B cell (primary cell): ENCODE results near the gene PALM2AKAP2. TPM values are rescaled to one million over a fixed set of nuclear protein-coding genes. Genes with fewer than 3 reads are reported as not detected.

Experiments used
- ATAC-seq: fragments of 200-7000 bp; cut with Tn5 transposase; one replicate; pipeline ENCODE4 v1.10.0; 2021; ENCODE audit warnings: low read depth, mild to moderate bottlenecking, moderate number of reproducible peaks, moderate library complexity
- CTCF ChIA-PET: fragments of 350-600 bp; sonication (Branson Sonifier 250); formaldehyde crosslinking; loops from one replicate; lab custom pipeline; 2021; ENCODE audit warnings: antibody characterized with exemption, inconsistent platforms; lab: Charles Lee
- POLR2A ChIA-PET: fragments of 350-600 bp; sonication (Branson Sonifier 250); formaldehyde crosslinking; loops from one replicate; lab custom pipeline; 2021; ENCODE audit warnings: antibody characterized with exemption; lab: Charles Lee
- DNase-seq: peaks from one replicate; pipeline ENCODE4 v3.0.0; 2013
- H2AFZ ChIP-seq: 2 replicates; pipeline ENCODE4 v1.6.1; 2012; ENCODE audit warnings: mild to moderate bottlenecking, low read depth, low read length; ENCODE audit not compliant: insufficient read depth, poor library complexity, severe bottlenecking
- H3K27ac ChIP-seq, 2 donors: 1 replicate in 1 of 2; 2 replicates in 1 of 2; pipeline ENCODE4 v1.5.1; 2012 to 2013; ENCODE audit warnings: low read length in 2 of 2, mild to moderate bottlenecking in 2 of 2, moderate library complexity in 1 of 2
- H3K27me3 ChIP-seq, 4 experiments: fragments of 200-600 bp in 1 of 4; sonication (generic) in 1 of 4; replicated peaks in 1 of 4; 1 replicate in 2 of 4; 2 replicates in 2 of 4; pipeline versions ENCODE4 v1.6.1 to v1.7.0; 2013 to 2016; ENCODE audit warnings: low read length in 3 of 4, mild to moderate bottlenecking in 2 of 4, mixed read lengths in 1 of 4, moderate library complexity in 1 of 4; ENCODE audit not compliant: insufficient read depth in 4 of 4, control insufficient read depth in 3 of 4; ENCODE audit errors: control extremely low read depth in 1 of 4
- H3K36me3 ChIP-seq, 2 experiments: replicated peaks in 1 of 2; 1 replicate in 1 of 2; 2 replicates in 1 of 2; pipeline versions ENCODE4 v1.6.1 to v1.7.1; 2013; ENCODE audit warnings: low read length in 1 of 2; ENCODE audit not compliant: insufficient read depth in 2 of 2, control insufficient read depth in 1 of 2; ENCODE audit errors: control extremely low read depth in 1 of 2, extremely low read depth in 1 of 2
- H3K4me1 ChIP-seq, 2 donors: fragments of 200-600 bp in 1 of 2; sonication (generic) in 1 of 2; 1 replicate in 1 of 2; 2 replicates in 1 of 2; pipeline versions ENCODE4 v1.5.1 to v1.6.1; 2013 to 2017; ENCODE audit warnings: low read length in 2 of 2; ENCODE audit not compliant: control insufficient read depth in 2 of 2, insufficient read depth in 2 of 2
- H3K4me2 ChIP-seq: replicated peaks from 2 replicates; pipeline ENCODE3; 2012; ENCODE audit warnings: mild to moderate bottlenecking, low read depth, low read length; ENCODE audit not compliant: poor library complexity, severe bottlenecking
- H3K4me3 ChIP-seq, 5 experiments: fragments of 200-600 bp in 1 of 5; sonication (generic) in 1 of 5; 1 replicate in 3 of 5; 2 replicates in 2 of 5; pipeline versions ENCODE4 v1.5.1 to v1.7.0; 2011 to 2016; ENCODE audit warnings: low read length in 4 of 5, mild to moderate bottlenecking in 4 of 5, low read depth in 2 of 5, control low read depth in 1 of 5, moderate library complexity in 1 of 5; ENCODE audit not compliant: insufficient read depth in 1 of 5; ENCODE audit errors: control extremely low read depth in 1 of 5, extremely low read depth in 1 of 5
- H3K79me2 ChIP-seq: fragments of 200-600 bp; sonication (generic); one replicate; pipeline ENCODE4 v1.6.0; 2016; ENCODE audit warnings: low read length; ENCODE audit not compliant: control insufficient read depth, insufficient read depth
- H3K9ac ChIP-seq: fragments of 200-600 bp; sonication (generic); 2 replicates; pipeline ENCODE4 v1.6.1; 2017; ENCODE audit warnings: mild to moderate bottlenecking, low read length, moderate library complexity
- H3K9me3 ChIP-seq, 3 donors: one replicate each; pipeline versions ENCODE4 v1.6.1 to v1.7.1; 2013; ENCODE audit warnings: low read length in 2 of 3; ENCODE audit not compliant: control insufficient read depth in 2 of 3, insufficient read depth in 1 of 3; ENCODE audit errors: control extremely low read depth in 1 of 3
- H4K20me1 ChIP-seq: 2 replicates; pipeline ENCODE4 v1.6.0; 2012; ENCODE audit warnings: mild to moderate bottlenecking, low read length; ENCODE audit not compliant: insufficient read depth, control insufficient read depth, poor library complexity, severe bottlenecking
- H3K27ac Mint-ChIP-seq: one replicate; pipeline ENCODE4 v1.8.0; 2021; ENCODE audit warnings: mixed read lengths
- H3K27me3 Mint-ChIP-seq: one replicate; pipeline ENCODE4 v1.8.0; 2021; ENCODE audit warnings: mixed read lengths
- H3K4me1 Mint-ChIP-seq: one replicate; pipeline ENCODE4 v1.8.0; 2021; ENCODE audit warnings: mixed read lengths
- H3K4me3 Mint-ChIP-seq: one replicate; pipeline ENCODE4 v1.8.0; 2021; ENCODE audit warnings: mixed read lengths
- H3K9me3 Mint-ChIP-seq: one replicate; pipeline ENCODE4 v1.8.0; 2022; ENCODE audit warnings: mixed read lengths; ENCODE audit not compliant: insufficient read depth
- EZH2 ChIP-seq: IDR thresholded peaks from 2 replicates; pipeline ENCODE4 v1.6.1; 2012; ENCODE audit warnings: borderline replicate concordance, low read depth, mild to moderate bottlenecking, moderate library complexity, low read length; ENCODE audit not compliant: insufficient read depth, poor library complexity, severe bottlenecking
- WGBS: methylation state at CpG from one replicate; pipeline ENCODE4 v1.1.5; 2013; ENCODE audit warnings: missing lambda C conversion rate; ENCODE audit not compliant: insufficient coverage; 5-methylcytosine and 5-hydroxymethylcytosine counted together
- intact Hi-C: fragments of 100-400 bp; cut with micrococcal nuclease; formaldehyde crosslinking; loops from one replicate; pipeline ENCODE4 v1.10.0; 2022
- polyA plus RNA-seq: library from polyadenylated mRNA; depleted of rRNA; stranded (reverse); fragments of >200 nt; gene quantifications from 2 replicates; pipeline ENCODE4 v1.2.3, GENCODE V29; 2012
- total RNA-seq, 2 donors: library from RNA; stranded (reverse); fragments of 120-200 nt in 1 of 2; gene quantifications; 1 replicate in 1 of 2; 2 replicates in 1 of 2; pipeline versions ENCODE4 v1.2.3 to v1.2.4, GENCODE V29; 2013 to 2022
- TF ChIP-seq, protein P1 (sequence below): fragments of 200-600 bp; IDR thresholded peaks from one replicate; pipeline ENCODE4 v1.8.0; 2022; ENCODE audit warnings: antibody characterized with exemption, mild to moderate bottlenecking

The PALM2AKAP2 gene
- total and polyA plus RNA-seq, 2 donors (not counting 1 experiment from before 2014, with no cell fraction given), result not detected

DNA sequence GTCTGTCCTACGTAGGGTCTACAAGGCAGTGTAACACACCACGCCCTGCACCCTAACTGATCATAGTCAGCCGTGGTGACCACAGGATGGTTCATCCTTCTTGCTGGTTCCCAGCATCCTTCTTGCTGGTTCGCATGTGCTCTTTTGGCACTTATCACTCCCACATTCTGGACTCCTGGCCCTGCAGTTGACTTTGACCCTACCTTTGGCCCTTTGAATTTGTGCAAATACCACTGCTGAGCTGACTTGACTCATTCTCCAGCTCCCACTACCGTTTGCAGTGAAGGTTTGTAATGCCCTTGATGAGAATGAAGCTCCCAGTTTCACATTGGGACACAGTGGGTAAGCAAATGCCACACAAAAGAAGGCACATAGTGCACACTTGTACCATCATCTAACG is 33.8 kb downstream of the PALM2AKAP2 start:
- H2AFZ ChIP-seq, result no peak overlapping the region
- no peak overlapping the region for H3K27ac ChIP-seq
- POLR2A ChIA-PET, result no interaction called here
- no peaks in the 10 kb centered on the region for H3K36me3 ChIP-seq
- intact Hi-C loops, result no loop called here
- peaks cover 0 to 5% (median 0%) of the 10 kb centered on the region in 3 donors for H3K9me3 ChIP-seq
- H3K4me2 ChIP-seq, result no peak overlapping the region
- CTCF ChIA-PET, result no interaction called here
- Mint-ChIP-seq H3K9me3 (no peaks in the 10 kb centered on the region), H3K4me3 (no peak overlapping the region), H3K27me3 (peaks cover 19% of the 10 kb centered on the region), H3K4me1 (no peaks in the 10 kb centered on the region), H3K27ac (no peak overlapping the region)
- peaks cover 0 to 13% (median 1%) of the 10 kb centered on the region in 4 experiments for H3K27me3 ChIP-seq
- TF ChIP-seq, protein P1, sequence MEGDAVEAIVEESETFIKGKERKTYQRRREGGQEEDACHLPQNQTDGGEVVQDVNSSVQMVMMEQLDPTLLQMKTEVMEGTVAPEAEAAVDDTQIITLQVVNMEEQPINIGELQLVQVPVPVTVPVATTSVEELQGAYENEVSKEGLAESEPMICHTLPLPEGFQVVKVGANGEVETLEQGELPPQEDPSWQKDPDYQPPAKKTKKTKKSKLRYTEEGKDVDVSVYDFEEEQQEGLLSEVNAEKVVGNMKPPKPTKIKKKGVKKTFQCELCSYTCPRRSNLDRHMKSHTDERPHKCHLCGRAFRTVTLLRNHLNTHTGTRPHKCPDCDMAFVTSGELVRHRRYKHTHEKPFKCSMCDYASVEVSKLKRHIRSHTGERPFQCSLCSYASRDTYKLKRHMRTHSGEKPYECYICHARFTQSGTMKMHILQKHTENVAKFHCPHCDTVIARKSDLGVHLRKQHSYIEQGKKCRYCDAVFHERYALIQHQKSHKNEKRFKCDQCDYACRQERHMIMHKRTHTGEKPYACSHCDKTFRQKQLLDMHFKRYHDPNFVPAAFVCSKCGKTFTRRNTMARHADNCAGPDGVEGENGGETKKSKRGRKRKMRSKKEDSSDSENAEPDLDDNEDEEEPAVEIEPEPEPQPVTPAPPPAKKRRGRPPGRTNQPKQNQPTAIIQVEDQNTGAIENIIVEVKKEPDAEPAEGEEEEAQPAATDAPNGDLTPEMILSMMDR, result no peak
- TF ChIP-seq EZH2, result no peak
- WGBS, result 81% methylated on average over 5 of the region's 6 CpGs
- DNase-seq (no peak), ATAC-seq (no peak)
- H4K20me1 ChIP-seq, result no peaks in the 10 kb centered on the region
- H3K4me1 ChIP-seq, result no peaks in the 10 kb centered on the region
- H3K79me2 ChIP-seq, result no peaks in the 10 kb centered on the region
- H3K9ac ChIP-seq, result no peak overlapping the region
- H3K4me3 ChIP-seq, result no peak overlapping the region

DNA sequence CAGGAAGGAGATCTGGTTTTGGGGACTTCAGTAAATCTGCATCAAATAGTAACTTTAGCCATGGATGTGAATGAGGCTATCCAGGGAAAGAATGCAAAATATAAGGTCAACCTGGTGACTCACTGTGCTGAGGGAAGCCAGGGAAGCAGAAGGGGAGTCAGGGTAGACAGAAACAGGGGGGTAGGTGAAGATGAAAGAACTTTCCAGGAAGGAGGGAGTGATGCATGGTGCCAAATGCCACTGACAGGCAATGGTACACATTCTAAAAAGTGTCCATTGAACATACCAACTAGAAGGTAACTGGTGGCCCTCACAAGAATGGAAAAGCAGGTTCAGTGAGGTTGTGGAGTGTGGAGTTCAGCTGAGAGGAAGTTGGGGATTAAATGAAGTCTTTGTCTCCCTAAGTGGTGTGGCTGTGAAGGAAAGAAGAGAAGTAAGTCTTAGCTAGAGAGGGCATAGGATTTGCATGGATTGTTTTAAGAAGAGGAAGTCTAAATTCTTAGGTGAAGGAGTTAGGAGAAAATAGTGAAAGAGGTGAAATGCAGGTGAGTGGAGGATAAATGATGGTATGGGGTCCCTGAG is 35.5 kb downstream of the PALM2AKAP2 start:
- POLR2A ChIA-PET, result no interaction called here
- H3K27me3 Mint-ChIP-seq, result peaks cover 17% of the 10 kb centered on the region

More for the DNA sequence above, 35.5 kb downstream of the PALM2AKAP2 start:
- Histone ChIP-seq H3K4me1 (no peaks in the 10 kb centered on the region), H4K20me1 (no peaks in the 10 kb centered on the region), H3K27me3 (peaks cover 0 to 12% (median 2%) of the 10 kb centered on the region in 4 experiments), H3K79me2 (no peaks in the 10 kb centered on the region), H3K4me2 (no peak overlapping the region), H3K9me3 (no peaks in the 10 kb centered on the region), H3K27ac (no peak overlapping the region), H3K4me3 (no peak overlapping the region), H2AFZ (no peak overlapping the region), H3K9ac (no peak overlapping the region), H3K36me3 (no peaks in the 10 kb centered on the region)
- TF ChIP-seq EZH2, result no peak
- TF ChIP-seq, protein P1, result no peak
- intact Hi-C loops, result no loop called here
- CTCF ChIA-PET, result interaction anchor here (0.9 to 1.0 kb wide), 2 partner anchors 11 to 15 kb away, joined by 3 read pairs; no protein-coding TSS in a partner anchor
- Mint-ChIP-seq H3K4me1 (no peaks in the 10 kb centered on the region), H3K4me3 (no peak overlapping the region), H3K27ac (no peak overlapping the region), H3K9me3 (no peaks in the 10 kb centered on the region)
- no peak for DNase-seq
- ATAC-seq, result no peak
